Body of pancreas (tissue), 4 donors: ENCODE measurements around the gene ANGEL2.

ENCODE experiments used
- CTCF ChIP-seq, 7 experiments: fragments of 450-650 bp in 4 of 7; fragments of 200-600 bp in 3 of 7; sonication (generic) in 3 of 7; IDR thresholded peaks; one replicate each; pipeline ENCODE4 v1.5.1; 2016 to 2019; ENCODE audit warnings: antibody characterized with exemption in 7 of 7
- POLR2A ChIP-seq, 3 donors: fragments of 450-650 bp; IDR thresholded peaks; one replicate each; pipeline ENCODE4 v1.6.1; 2016; ENCODE audit warnings: antibody characterized with exemption in 3 of 3, mild to moderate bottlenecking in 2 of 3

DNA sequence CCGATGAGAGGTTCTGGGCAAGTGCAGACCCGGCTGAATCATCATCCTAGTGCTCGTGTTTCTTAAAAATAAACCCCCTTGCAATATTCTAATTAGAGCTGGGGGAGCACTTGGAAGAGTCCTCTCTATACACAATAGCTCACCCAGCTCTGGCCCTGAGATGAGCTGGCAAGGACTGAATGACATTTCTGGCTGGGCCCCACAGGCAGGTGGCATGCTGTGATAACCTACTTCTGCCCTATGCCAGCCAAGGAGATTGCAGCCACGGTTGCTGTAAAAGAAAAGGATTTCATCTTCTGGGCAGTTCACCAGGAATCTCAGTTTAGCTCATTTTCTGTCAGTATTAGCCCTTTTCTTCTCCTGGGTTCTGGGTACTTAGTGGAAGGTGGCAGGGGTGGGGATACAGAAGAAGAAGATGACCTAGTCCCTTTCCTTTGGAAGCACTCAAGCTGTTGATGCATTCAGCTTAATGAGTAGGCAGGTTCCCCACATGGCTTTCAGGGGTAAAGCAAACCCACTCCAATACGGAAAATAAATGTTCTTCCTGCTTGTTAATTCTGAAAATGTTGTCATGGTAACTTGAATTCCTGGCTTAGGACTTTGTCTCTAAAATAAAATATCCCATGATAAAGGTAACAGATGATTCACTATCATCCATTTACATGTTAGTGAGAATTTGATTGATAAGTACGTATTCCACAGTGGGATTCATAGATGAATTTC lies 33.1 kb downstream of the ANGEL2 start:
- TF ChIP-seq POLR2A (IDR thresholded peaks at IDR 0.05) (no peak), CTCF (IDR thresholded peaks at IDR 0.05) (no peak)
